ENCODE measurements around the gene A4GNT.

Gene A4GNT

GRCh38 chr3:138132239-138132638 lies at the start of gene A4GNT:
Gene A4GNT, minus strand, starts transcription at chr3:138132390. Its CDS starts 1,134 bp downstream, at chr3:138131256.
- Histone ChIP-seq H3K9ac (ENCODE audit: insufficient read length) (no peak within 1 kb of the TSS), H3K36me3 (ENCODE audit: insufficient read depth, low read length) (no peaks in the 10 kb centered on the region), H3K9me3 (ENCODE audit: low read depth, low read length) (no peaks in the 10 kb centered on the region), H3K27ac (no peak within 1 kb of the TSS), H3K4me3 (no peak within 1 kb of the TSS)
- no peak for TF ChIP-seq POLR2AphosphoS5 (IDR thresholded peaks at IDR 0.05; ENCODE audit: borderline replicate concordance, low read depth, low read length)
- TF ChIP-seq EZH2 (IDR thresholded peaks at IDR 0.05) = no peak
- TF ChIP-seq FOXP2 (optimal IDR thresholded peaks at IDR 0.05; ENCODE audit: control extremely low read depth, extremely low read length, insufficient read depth) = no peak
- no peak for DNase-seq (ENCODE audit: low read depth, low spot score)

- no peak overlapping the region for H3K4me3 ChIP-seq
- no peak for DNase-seq (ENCODE audit: low read depth, low spot score)
Observed at GRCh38 chr3:138180375-138181029, 48.3 kb upstream of the A4GNT start.

DNA sequence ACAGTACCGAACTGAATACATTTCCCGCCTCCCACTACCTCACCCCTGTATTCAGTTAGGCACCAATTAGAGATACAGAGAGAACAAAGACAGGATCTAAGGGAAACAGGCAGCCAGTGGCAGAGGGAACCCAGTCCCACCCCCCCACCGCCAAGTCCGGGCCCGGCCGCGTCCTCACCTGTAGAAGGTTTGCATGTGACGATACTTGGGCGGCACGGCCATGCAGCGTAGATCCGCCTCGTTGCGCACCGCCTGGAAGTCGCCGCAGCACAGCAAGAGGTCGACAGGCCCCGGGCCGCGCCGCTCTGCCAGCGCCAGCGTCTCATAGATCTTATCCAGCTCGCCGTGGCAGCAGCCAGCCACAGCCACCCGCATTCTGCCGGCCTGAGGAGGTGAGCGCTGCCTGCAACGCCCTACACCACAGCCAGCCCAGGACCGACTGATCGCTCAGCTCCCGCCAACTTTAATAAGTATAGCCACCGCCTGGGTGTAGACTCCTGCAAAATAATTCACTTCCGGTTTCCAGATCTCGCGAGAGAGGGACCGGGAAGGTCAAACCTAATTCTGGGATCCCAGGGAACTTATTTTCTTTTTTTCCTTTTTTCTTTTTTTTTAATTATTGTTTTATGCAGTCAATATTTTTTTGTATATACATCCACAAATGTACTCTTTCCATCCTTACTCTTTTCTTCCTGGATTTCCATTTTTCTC lies 42.4 kb upstream of the A4GNT start, which contains the start of gene DBR1:
Gene DBR1 (minus strand): TSS at position 501 of the 711 bp plus-strand sequence. CDS start 126 bp downstream, at position 375.
- DNase-seq (ENCODE audit: low read depth, low spot score) = no peak
- H3K36me3 ChIP-seq (ENCODE audit: insufficient read depth, low read length) = peaks cover 36% of the 10 kb centered on the region
- peak within 1 kb of the TSS; percentile 91 for H3K4me3 ChIP-seq
- TF ChIP-seq EZH2 (IDR thresholded peaks at IDR 0.05) (no peak), POLR2AphosphoS5 (IDR thresholded peaks at IDR 0.05; ENCODE audit: borderline replicate concordance, low read depth, low read length) (peak; percentile 97)
- no peaks in the 10 kb centered on the region for H3K9me3 ChIP-seq (ENCODE audit: low read depth, low read length)
- peak within 1 kb of the TSS; percentile 89 for H3K9ac ChIP-seq (ENCODE audit: insufficient read length)
- peak within 1 kb of the TSS; percentile 70 for H3K27ac ChIP-seq

More at GRCh38 chr3:138180375-138181029, 48.3 kb upstream of the A4GNT start:
- no peaks in the 10 kb centered on the region for H3K9me3 ChIP-seq (ENCODE audit: low read depth, low read length)
- H3K9ac ChIP-seq (ENCODE audit: insufficient read length) = no peak overlapping the region
- H3K36me3 ChIP-seq (ENCODE audit: insufficient read depth, low read length) = no peaks in the 10 kb centered on the region
- no peak for TF ChIP-seq EZH2 (IDR thresholded peaks at IDR 0.05)
- no peak for TF ChIP-seq POLR2AphosphoS5 (IDR thresholded peaks at IDR 0.05; ENCODE audit: borderline replicate concordance, low read depth, low read length)
- TF ChIP-seq FOXP2 (optimal IDR thresholded peaks at IDR 0.05; ENCODE audit: control extremely low read depth, extremely low read length, insufficient read depth) = no peak
- no peak overlapping the region for H3K27ac ChIP-seq

DNA sequence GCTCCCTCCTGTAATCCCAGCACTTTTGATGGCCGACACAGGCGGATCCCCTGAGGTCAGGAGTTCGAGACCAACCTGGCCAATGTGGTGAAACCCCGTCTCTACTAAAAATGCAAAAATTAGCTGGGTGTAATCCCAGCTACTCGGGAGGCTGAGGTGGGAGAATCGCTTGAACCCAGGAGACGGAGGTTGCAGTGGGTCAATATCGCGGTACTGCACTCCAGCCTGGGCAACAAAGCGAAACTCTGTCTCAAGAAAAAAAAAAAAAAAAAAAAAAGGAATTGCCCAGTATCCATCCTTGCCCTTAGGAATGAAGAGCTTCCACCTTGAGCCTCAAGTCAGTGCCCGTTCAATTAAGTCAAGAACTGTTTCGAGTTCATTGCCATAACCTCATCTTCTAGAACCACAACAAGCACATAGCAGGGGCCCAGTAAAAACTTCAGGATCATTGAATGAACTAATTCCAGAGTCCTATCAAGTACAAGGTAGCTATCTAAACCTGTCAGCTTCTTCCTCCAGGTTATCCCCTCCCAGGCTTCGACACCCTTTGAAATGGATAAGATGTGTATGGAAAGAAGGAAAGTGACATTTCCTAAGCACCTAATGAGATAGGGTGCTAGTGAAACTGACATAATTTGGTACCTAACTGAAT lies 41.7 kb upstream of the A4GNT start:
- no peaks in the 10 kb centered on the region for H3K9me3 ChIP-seq (ENCODE audit: low read depth, low read length)
- peak overlapping the region; percentile 91 for H3K4me3 ChIP-seq
- TF ChIP-seq EZH2 (IDR thresholded peaks at IDR 0.05) (no peak), POLR2AphosphoS5 (IDR thresholded peaks at IDR 0.05; ENCODE audit: borderline replicate concordance, low read depth, low read length) (no peak), FOXP2 (optimal IDR thresholded peaks at IDR 0.05; ENCODE audit: control extremely low read depth, extremely low read length, insufficient read depth) (no peak)
- DNase-seq (ENCODE audit: low read depth, low spot score) = no peak
- peaks cover 41% of the 10 kb centered on the region for H3K36me3 ChIP-seq (ENCODE audit: insufficient read depth, low read length)
- peak overlapping the region; percentile 70 for H3K27ac ChIP-seq
- peak overlapping the region; percentile 89 for H3K9ac ChIP-seq (ENCODE audit: insufficient read length)

GRCh38 chr3:138172625-138173024 lies 40.4 kb upstream of the A4GNT start:
- DNase-seq (ENCODE audit: low read depth, low spot score) = no peak
- TF ChIP-seq POLR2AphosphoS5 (IDR thresholded peaks at IDR 0.05; ENCODE audit: borderline replicate concordance, low read depth, low read length) = no peak
- TF ChIP-seq EZH2 (IDR thresholded peaks at IDR 0.05) = no peak
- no peak for TF ChIP-seq FOXP2 (optimal IDR thresholded peaks at IDR 0.05; ENCODE audit: control extremely low read depth, extremely low read length, insufficient read depth)
- H3K9me3 ChIP-seq (ENCODE audit: low read depth, low read length) = no peaks in the 10 kb centered on the region
- peak overlapping the region; percentile 89 for H3K9ac ChIP-seq (ENCODE audit: insufficient read length)
- 0 out of 2 replicates have a peak overlapping the region, but pooled peaks have one; percentile 11 for H3K27ac ChIP-seq
- H3K4me3 ChIP-seq = peak overlapping the region; percentile 91
- peaks cover 53% of the 10 kb centered on the region for H3K36me3 ChIP-seq (ENCODE audit: insufficient read depth, low read length)

DNA sequence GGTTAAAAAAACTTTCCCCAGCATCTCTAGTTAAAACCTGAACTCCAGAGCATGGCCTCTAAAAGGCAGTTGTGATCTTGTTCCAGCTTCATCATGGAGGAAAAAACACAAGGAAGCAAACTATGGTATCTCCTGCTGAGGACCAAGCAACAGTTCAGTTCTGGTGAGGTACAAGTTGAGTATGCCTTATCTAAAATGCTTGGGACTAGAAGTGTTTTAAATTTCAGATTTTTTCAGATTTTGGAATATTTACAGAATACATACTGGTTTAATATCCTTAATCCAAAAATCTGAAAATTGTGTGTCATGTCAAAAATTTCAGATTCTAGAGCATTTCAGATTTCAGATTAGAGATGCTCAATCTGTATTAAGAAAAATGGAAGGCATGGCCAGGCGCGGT lies 32.9 kb upstream of the A4GNT start:
- H3K27ac ChIP-seq = no peak overlapping the region
- no peak overlapping the region for H3K9ac ChIP-seq (ENCODE audit: insufficient read length)
- TF ChIP-seq FOXP2 (optimal IDR thresholded peaks at IDR 0.05; ENCODE audit: control extremely low read depth, extremely low read length, insufficient read depth) (no peak), EZH2 (IDR thresholded peaks at IDR 0.05) (no peak), POLR2AphosphoS5 (IDR thresholded peaks at IDR 0.05; ENCODE audit: borderline replicate concordance, low read depth, low read length) (no peak)
- DNase-seq (ENCODE audit: low read depth, low spot score) = no peak
- no peak overlapping the region for H3K4me3 ChIP-seq
- H3K36me3 ChIP-seq (ENCODE audit: insufficient read depth, low read length) = peaks cover 93% of the 10 kb centered on the region
- no peaks in the 10 kb centered on the region for H3K9me3 ChIP-seq (ENCODE audit: low read depth, low read length)

DNA sequence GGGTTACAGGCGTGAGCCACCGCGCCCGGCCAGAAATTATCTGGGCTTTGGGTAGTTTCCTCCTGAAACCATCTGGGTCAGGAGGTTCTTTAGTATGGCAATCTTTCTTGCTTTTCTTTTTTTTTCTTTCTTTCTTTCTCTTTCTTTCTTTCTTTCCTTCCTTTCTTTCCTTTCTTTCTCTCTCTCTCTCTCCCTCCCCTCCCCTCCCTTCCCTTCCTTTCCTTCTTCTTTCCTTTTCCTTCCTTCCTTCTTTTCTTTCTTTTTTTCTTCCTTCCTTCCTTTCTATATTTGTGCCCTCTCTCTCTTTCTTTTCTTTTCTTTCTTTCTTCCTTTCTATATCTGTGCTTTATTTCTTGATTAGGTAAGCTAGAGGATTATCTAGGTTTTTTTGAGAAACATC lies 25.6 kb upstream of the A4GNT start:
- H3K27ac ChIP-seq = no peak overlapping the region
- no peak overlapping the region for H3K4me3 ChIP-seq
- DNase-seq (ENCODE audit: low read depth, low spot score) = no peak
- peaks cover 26% of the 10 kb centered on the region for H3K36me3 ChIP-seq (ENCODE audit: insufficient read depth, low read length)
- TF ChIP-seq EZH2 (IDR thresholded peaks at IDR 0.05) (no peak), POLR2AphosphoS5 (IDR thresholded peaks at IDR 0.05; ENCODE audit: borderline replicate concordance, low read depth, low read length) (no peak), FOXP2 (optimal IDR thresholded peaks at IDR 0.05; ENCODE audit: control extremely low read depth, extremely low read length, insufficient read depth) (no peak)
- H3K9me3 ChIP-seq (ENCODE audit: low read depth, low read length) = no peaks in the 10 kb centered on the region
- H3K9ac ChIP-seq (ENCODE audit: insufficient read length) = no peak overlapping the region

DNA sequence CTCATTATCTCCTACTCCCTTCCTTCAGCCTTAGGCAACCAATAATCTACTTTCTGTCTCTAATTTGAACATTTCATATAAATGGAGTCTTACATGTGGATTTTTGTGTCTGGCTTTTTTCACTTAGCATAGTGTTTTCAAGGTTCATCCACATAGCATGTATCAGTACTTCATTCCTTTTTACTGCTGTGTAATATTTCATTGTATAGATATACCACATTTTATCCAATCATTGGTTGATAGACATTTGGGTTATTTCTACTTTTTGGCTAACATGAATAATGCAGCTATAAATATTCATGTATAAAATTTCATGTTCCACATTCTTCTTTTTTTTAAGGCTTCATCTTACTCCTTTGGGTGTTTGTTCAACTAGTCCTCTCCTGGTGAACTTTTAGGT lies 22.3 kb upstream of the A4GNT start:
- Histone ChIP-seq H3K4me3 (no peak overlapping the region), H3K36me3 (ENCODE audit: insufficient read depth, low read length) (no peaks in the 10 kb centered on the region), H3K9ac (ENCODE audit: insufficient read length) (no peak overlapping the region), H3K9me3 (ENCODE audit: low read depth, low read length) (no peaks in the 10 kb centered on the region), H3K27ac (no peak overlapping the region)
- DNase-seq (ENCODE audit: low read depth, low spot score) = no peak
- no peak for TF ChIP-seq EZH2 (IDR thresholded peaks at IDR 0.05)
- TF ChIP-seq FOXP2 (optimal IDR thresholded peaks at IDR 0.05; ENCODE audit: control extremely low read depth, extremely low read length, insufficient read depth) = no peak
- no peak for TF ChIP-seq POLR2AphosphoS5 (IDR thresholded peaks at IDR 0.05; ENCODE audit: borderline replicate concordance, low read depth, low read length)
